Sigmoid colon (tissue), 4 donors: ENCODE measurements around the gene KCP.

Experiments
- EP300 ChIP-seq, 4 donors: sonication (generic); formaldehyde crosslinking; IDR thresholded peaks; one replicate each; pipeline ENCODE4 v1.6.1; 2017; ENCODE audit warnings: antibody characterized with exemption in 4 of 4
- POLR2A ChIP-seq, 2 donors: fragments of 450-650 bp; IDR thresholded peaks; one replicate each; pipeline ENCODE4 v1.6.1; 2016; ENCODE audit warnings: antibody characterized with exemption in 2 of 2, mild to moderate bottlenecking in 2 of 2, moderate library complexity in 2 of 2
- POLR2AphosphoS5 ChIP-seq, 4 donors: sonication (generic); formaldehyde crosslinking; IDR thresholded peaks; one replicate each; pipeline ENCODE4 v1.6.1; 2017; ENCODE audit warnings: antibody characterized with exemption in 4 of 4
- TF ChIP-seq, protein P1 (sequence below), 4 experiments: fragments of 450-650 bp in 3 of 4; fragments of 200-600 bp in 1 of 4; IDR thresholded peaks; one replicate each; pipeline ENCODE4 v1.5.1; 2016 to 2019; ENCODE audit warnings: antibody characterized with exemption in 4 of 4, mild to moderate bottlenecking in 3 of 4, moderate library complexity in 2 of 4

DNA sequence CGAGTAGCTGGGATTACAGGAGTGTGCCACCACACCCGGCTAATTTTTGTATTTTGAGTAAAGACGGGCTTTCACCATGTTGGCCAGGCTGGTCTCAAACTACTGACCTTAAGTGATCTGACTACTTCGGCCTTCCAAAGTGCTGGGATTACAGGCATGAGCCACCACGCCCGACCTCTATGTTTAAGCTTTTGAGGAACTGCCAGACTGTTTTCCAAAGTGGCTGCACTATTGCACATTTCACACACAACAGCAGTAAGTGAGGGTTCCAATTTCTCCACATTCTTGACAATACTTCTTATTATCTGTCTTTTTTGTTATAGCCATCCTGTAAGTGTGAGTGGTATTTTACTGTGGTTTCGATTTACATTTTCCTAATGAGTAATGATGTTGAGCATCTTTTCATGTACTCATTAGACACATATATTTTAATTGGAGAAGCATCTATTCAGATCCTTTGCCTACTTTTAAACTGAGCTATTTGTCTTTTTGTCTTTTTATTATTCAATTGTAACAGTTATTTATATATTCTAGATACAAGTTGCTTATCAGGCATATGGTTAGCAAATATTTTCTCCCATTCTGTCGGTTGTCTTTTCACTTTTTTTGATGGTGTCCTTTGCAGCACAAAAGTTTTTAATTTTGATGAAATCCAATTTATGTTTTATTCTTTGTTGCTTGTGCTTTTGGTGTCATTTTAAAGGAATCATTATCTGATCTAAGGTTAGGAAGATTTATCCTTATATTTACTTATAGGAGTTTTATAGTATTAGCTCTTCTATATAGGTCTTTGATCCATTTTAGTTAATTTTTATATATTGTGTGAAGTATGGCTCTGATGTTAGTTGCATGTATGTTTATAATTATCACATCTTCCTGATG lies 14.4 kb upstream of the KCP start:
- no peak for TF ChIP-seq POLR2A (IDR thresholded peaks at IDR 0.05)
- TF ChIP-seq, protein P1, sequence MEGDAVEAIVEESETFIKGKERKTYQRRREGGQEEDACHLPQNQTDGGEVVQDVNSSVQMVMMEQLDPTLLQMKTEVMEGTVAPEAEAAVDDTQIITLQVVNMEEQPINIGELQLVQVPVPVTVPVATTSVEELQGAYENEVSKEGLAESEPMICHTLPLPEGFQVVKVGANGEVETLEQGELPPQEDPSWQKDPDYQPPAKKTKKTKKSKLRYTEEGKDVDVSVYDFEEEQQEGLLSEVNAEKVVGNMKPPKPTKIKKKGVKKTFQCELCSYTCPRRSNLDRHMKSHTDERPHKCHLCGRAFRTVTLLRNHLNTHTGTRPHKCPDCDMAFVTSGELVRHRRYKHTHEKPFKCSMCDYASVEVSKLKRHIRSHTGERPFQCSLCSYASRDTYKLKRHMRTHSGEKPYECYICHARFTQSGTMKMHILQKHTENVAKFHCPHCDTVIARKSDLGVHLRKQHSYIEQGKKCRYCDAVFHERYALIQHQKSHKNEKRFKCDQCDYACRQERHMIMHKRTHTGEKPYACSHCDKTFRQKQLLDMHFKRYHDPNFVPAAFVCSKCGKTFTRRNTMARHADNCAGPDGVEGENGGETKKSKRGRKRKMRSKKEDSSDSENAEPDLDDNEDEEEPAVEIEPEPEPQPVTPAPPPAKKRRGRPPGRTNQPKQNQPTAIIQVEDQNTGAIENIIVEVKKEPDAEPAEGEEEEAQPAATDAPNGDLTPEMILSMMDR (IDR thresholded peaks at IDR 0.05): no peak
- no peak for TF ChIP-seq EP300 (IDR thresholded peaks at IDR 0.05)
- TF ChIP-seq POLR2AphosphoS5 (IDR thresholded peaks at IDR 0.05): no peak
